SU-DHL-6 (cell line): ENCODE data around the gene POU3F2.

Experiments
- EZH2phosphoT487 ChIP-seq: fragments of 200-600 bp; sonication (generic), shearing (Covaris generic); conservative IDR thresholded peaks from 2 replicates; pipeline ENCODE4 v1.6.1; 2018; ENCODE audit warnings: mild to moderate bottlenecking, antibody characterized with exemption, low read length, moderate library complexity, mixed read lengths
- TF ChIP-seq, protein P1 (sequence below): fragments of 200-600 bp; sonication (generic); IDR thresholded peaks from one replicate; pipeline ENCODE4 v1.5.1; 2017; ENCODE audit warnings: antibody characterized with exemption, mild to moderate bottlenecking, low read length, moderate library complexity; ENCODE audit not compliant: insufficient read depth, poor library complexity, severe bottlenecking

GRCh38 chr6:98833057-98833306 is 1.4 kb upstream of the POU3F2 start:
- TF ChIP-seq, protein P1, sequence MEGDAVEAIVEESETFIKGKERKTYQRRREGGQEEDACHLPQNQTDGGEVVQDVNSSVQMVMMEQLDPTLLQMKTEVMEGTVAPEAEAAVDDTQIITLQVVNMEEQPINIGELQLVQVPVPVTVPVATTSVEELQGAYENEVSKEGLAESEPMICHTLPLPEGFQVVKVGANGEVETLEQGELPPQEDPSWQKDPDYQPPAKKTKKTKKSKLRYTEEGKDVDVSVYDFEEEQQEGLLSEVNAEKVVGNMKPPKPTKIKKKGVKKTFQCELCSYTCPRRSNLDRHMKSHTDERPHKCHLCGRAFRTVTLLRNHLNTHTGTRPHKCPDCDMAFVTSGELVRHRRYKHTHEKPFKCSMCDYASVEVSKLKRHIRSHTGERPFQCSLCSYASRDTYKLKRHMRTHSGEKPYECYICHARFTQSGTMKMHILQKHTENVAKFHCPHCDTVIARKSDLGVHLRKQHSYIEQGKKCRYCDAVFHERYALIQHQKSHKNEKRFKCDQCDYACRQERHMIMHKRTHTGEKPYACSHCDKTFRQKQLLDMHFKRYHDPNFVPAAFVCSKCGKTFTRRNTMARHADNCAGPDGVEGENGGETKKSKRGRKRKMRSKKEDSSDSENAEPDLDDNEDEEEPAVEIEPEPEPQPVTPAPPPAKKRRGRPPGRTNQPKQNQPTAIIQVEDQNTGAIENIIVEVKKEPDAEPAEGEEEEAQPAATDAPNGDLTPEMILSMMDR: no peak
- no peak for TF ChIP-seq EZH2phosphoT487
